HEK293 (cell line): ENCODE measurements around the gene BMP2K.

Source experiments
- CTCF ChIP-seq: fragments of 450-650 bp; formaldehyde crosslinking; IDR thresholded peaks from 2 replicates; pipeline ENCODE4 v1.5.1; 2016; ENCODE audit warnings: missing biosample characterization, missing genetic modification characterization
- SETDB1 ChIP-seq: IDR thresholded peaks from one replicate; pipeline ENCODE4 v1.6.1; 2017; ENCODE audit warnings: mild to moderate bottlenecking, low read length, moderate library complexity, mixed read lengths; ENCODE audit not compliant: insufficient read length
- TCF7L2 ChIP-seq: IDR thresholded peaks from 2 replicates; pipeline ENCODE4 v1.6.1; 2011; ENCODE audit warnings: low read depth, mild to moderate bottlenecking, inconsistent platforms, low read length, moderate library complexity, borderline replicate concordance
- ZBTB21 ChIP-seq: fragments of 450-650 bp; formaldehyde crosslinking; IDR thresholded peaks from 2 replicates; pipeline ENCODE4 v1.5.1; 2017; ENCODE audit warnings: missing biosample characterization, missing genetic modification characterization
- ZBTB7A ChIP-seq: fragments of 450-650 bp; formaldehyde crosslinking; IDR thresholded peaks from 2 replicates; pipeline ENCODE4 v1.5.1; 2016; ENCODE audit warnings: low read depth, missing biosample characterization, missing genetic modification characterization
- ZNF23 ChIP-seq: fragments of 450-650 bp; formaldehyde crosslinking; IDR thresholded peaks from 2 replicates; pipeline ENCODE4 v1.5.1; 2016; ENCODE audit warnings: missing biosample characterization, missing genetic modification characterization, borderline replicate concordance
- ZNF24 ChIP-seq: fragments of 450-650 bp; formaldehyde crosslinking; IDR thresholded peaks from 2 replicates; pipeline ENCODE4 v1.5.1; 2016; ENCODE audit warnings: missing biosample characterization, missing genetic modification characterization
- ZNF274 ChIP-seq, 2 experiments: fragments of 200-500 bp in 1 of 2; fragments of 450-650 bp in 1 of 2; sonication (Bioruptor generic) in 1 of 2; formaldehyde crosslinking in 1 of 2; IDR thresholded peaks; 2 replicates each; pipeline versions ENCODE4 v1.5.1 to v1.6.1; 2014 to 2016; ENCODE audit warnings: borderline replicate concordance in 1 of 2, inconsistent platforms in 1 of 2, low read length in 1 of 2, missing biosample characterization in 1 of 2, missing genetic modification characterization in 1 of 2
- ZNF366 ChIP-seq: fragments of 450-650 bp; formaldehyde crosslinking; conservative IDR thresholded peaks from 2 replicates; pipeline ENCODE4 v1.5.1; 2016; ENCODE audit warnings: missing biosample characterization, missing genetic modification characterization
- ZNF473 ChIP-seq: fragments of 450-650 bp; formaldehyde crosslinking; IDR thresholded peaks from 2 replicates; pipeline ENCODE4 v1.5.1; 2017; ENCODE audit warnings: missing biosample characterization, missing genetic modification characterization
- ZNF514 ChIP-seq: fragments of 450-650 bp; formaldehyde crosslinking; IDR thresholded peaks from 2 replicates; pipeline ENCODE4 v1.5.1; 2016; ENCODE audit warnings: missing biosample characterization, missing genetic modification characterization
- ZNF707 ChIP-seq: fragments of 450-650 bp; formaldehyde crosslinking; IDR thresholded peaks from 2 replicates; pipeline ENCODE4 v1.5.1; 2016; ENCODE audit warnings: missing biosample characterization, missing genetic modification characterization
- ZNF76 ChIP-seq: fragments of 450-650 bp; formaldehyde crosslinking; IDR thresholded peaks from 2 replicates; pipeline ENCODE4; 2016; ENCODE audit warnings: low read depth, missing biosample characterization, missing genetic modification characterization, borderline replicate concordance

GRCh38 chr4:78747475-78747922, 28.7 kb upstream of the BMP2K start:
- no peak for TF ChIP-seq CTCF (tag by site-specific recombination)
- no peak for TF ChIP-seq SETDB1
- no peak for TF ChIP-seq ZNF514
- no peak for TF ChIP-seq TCF7L2
- TF ChIP-seq ZNF366 (tag by site-specific recombination), result no peak
- no peak for TF ChIP-seq ZNF24 (tag by site-specific recombination)
- TF ChIP-seq ZNF473, result no peak
- TF ChIP-seq ZNF76 (tag by site-specific recombination), result no peak
- TF ChIP-seq ZNF23 (tag by site-specific recombination), result no peak
- TF ChIP-seq ZNF274 (IDR thresholded peaks at IDR 0.05; ENCODE audit: low read length), result no peak
- no peak for TF ChIP-seq ZNF274 (tag by site-specific recombination; IDR thresholded peaks at IDR 0.05; ENCODE audit: borderline replicate concordance)
- TF ChIP-seq ZBTB7A, result no peak
- no peak for TF ChIP-seq ZBTB21 (tag by site-specific recombination)
- no peak for TF ChIP-seq ZNF707 (tag by site-specific recombination)
